ENCODE data around the gene STK11IP.

Gene STK11IP

DNA sequence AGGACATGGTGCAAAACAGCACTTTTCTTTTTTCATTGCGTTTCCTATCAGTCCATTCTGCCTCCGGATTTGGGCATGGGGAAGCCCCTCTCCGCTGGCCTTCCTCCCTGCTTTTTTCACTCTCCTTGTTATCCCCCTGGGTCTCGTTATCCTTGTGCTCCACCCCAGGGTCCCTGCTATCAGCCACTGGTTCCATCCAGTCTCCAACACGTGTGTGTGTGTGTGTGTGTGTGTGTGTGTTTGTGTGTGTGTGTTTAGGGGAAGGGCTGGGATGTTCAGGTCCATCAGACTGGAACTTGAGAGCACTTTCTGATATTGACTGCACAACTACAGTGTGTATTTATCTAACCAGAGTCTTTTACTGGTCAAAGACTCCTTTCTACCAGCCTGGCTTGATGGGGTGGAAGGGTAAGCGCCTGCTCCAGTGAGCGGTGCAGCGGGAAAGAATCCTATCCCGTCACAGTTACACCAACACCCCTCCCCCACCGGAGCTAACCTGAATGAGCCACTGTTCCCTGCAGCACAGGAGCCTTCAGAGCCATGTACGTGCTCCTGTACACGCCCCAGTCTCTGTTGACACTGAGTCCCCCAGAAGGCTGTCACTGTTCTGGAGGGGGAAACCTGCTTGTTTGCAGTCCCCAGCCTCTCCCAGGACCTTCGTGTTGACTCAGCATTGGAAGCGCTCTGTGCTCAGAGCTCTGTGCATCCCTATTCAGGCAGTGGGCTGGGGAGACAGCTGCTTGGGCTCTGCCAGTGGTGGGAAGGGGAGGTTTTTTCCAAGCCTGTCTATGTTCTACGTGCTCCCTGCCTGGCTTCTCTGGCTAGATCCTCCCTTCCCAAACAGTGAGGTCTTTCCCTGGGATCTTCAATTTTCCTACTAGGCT lies 20.9 kb upstream of the STK11IP start:
- DNase-seq (ENCODE audit: low read depth in 4 of 4, low spot score in 1 of 4): no peak

DNA sequence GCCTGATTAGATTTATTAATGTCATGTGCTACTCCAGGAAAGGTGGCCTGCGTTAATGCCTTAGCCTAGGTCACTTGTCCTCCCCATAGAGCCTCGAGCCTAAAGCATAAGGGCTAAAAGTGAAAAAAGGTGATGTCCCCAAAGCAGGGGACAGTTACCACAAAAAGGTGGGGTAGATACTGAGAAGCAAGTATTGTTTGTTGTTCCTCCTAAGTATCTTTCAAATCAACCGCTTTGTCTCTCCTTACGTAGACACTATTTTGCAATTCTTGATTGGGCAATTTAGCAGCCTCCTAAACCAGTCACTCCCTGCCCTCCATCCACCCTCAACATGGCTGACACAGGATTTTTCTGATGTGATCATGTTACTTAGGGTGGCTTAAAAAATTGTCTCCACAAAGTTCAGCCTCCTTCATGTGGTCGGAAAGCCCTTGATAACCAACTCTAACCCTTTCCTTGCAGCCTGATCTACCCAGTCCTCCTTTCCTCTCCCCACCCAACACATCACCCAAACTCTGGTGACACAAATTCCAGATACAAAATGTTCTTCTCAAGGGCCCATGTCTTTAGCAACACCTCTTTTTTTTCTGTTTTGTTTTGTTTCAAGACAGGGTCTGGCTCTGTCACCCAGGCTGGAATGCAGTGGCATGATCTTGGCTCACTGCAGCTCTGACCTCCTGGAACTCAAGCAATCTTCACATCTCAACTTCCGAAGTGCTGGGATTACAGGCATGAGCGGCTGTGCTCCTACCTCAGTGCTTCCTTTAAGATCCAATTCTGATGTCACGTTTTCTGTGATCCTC lies 18.6 kb upstream of the STK11IP start:
- no peak for DNase-seq (ENCODE audit: low read depth in 4 of 4, low spot score in 1 of 4)

DNA sequence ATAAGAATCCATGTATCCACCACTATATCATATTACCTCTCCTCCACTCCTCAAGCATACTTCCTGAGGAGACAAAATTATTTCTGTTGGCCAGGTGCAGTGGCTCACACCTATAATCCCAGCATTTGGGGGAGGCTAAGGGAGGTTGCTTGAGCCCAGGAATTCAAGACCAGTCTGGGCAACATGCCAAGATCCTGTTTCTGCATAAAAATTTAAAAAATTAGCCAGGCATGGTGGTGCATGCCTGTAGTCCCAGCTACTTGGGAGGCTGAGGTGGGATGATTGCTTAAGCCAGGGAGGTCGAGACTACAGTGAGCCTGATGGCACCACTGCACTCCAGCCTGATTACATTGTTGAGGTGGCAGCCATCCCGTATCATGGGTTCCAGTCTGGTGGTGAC lies 16.3 kb upstream of the STK11IP start:
- DNase-seq (ENCODE audit: low read depth in 4 of 4, low spot score in 1 of 4): no peak

DNA sequence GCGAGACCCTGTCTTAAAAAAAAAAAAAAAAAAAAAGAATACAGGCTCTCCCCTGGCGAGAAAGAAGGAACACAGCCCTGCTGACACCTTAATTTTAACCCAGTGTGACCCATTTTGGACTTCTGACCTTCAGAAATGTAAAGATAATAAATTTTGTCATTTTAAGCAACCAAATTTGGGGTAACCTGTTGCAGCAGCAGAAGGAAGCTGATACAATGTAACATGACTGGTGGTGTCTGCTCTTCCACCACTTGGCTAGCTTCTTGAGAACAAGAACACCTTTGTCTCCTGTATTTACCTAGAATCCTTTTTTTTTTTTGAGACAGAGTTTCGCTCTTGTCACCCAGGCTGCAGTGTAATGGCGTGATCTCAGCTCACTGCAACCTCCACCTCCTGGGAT lies 6.6 kb upstream of the STK11IP start:
- no peak for DNase-seq (ENCODE audit: low read depth in 4 of 4, low spot score in 1 of 4)

DNA sequence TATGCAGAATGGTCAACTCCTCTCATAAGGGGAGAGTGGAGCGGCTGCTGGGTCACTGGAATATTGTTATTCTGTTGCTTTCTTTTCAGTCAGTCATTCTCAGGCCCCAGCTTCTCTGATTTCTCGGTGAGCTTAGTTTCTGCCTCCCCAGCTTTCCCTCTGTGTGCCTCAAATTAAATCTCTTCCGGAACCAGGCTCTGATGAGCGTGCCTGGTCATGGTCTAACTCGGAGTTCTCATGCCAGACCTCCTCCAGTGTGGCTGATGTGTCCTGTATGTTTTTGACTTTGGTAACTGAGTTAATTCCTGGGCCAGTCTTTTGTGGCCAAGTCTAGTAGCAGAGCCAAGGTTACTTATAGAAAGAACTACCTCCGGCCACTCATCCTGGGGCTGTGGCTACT lies 4.9 kb upstream of the STK11IP start:
- no peak for DNase-seq (ENCODE audit: low read depth in 4 of 4, low spot score in 1 of 4)

DNA sequence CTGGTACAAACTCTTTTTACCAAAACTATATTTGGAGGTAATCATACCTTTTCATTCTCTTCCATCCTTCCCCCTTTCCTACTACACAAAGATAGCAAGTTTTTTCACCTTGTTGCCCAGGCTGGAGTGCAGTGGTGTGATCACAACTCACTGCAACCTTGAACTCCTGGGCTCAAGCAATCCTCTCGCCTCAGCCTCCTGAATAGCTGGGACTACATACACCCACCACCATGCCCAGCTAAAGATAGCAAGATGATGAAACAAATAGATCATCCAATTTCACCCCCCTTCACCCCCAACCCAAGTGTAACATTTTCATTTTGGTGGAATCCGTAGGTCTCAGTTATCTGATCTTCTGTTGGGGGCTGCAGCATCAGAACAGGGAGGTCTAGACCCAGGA lies 4.5 kb upstream of the STK11IP start:
- DNase-seq (ENCODE audit: low read depth in 4 of 4, low spot score in 1 of 4): no peak

DNA sequence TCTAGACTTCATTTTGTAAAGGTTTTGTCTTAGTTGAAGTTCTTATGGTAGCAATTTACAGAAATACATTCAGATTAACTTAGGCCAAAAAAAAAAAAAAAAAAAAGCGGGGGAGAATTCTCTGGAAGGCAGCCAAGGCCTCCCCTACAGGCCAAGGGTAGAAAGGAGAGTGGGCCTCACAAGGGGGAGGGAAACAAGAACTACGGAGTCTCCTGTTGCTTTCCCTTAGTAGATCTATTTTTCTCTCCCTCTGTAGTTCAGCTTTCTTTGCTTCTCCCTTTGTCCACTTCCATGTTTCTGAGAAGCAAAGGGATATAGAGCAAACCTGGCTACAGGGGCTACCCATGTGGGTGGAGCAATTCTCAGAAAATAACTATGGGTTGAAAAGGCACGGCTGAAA lies 2.4 kb upstream of the STK11IP start:
- no peak for DNase-seq (ENCODE audit: low read depth in 4 of 4, low spot score in 1 of 4)

DNA sequence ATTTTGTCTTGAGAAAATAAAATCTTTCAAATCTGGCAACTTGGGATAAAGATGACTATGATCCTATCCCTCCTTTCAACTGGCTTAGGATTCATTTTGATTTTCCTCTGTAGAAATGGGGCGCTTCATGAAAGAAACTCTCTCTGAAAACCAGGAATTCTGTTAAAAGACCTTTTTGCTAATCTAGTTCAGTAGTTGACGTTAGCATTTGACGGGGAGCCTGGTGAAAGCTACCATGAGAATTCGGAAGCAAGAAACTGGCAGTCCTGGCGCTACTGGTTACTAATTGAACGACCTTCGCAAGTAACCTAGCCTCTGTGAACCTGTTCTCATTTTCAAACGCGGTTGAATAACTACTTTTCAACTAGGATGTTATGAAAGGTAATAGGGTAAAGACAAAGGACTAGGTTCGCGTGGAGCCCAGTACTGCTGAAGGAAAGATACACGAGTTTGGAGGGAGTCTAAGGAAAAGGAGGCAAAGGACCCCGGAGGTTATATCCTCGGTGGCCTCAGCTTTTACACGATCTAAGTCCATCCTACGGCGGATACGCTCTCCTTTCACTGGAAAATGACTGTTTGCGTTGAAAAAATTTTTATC lies 604 bp upstream of the STK11IP start:
- DNase-seq (ENCODE audit: low read depth in 4 of 4, low spot score in 1 of 4): no peak

DNA sequence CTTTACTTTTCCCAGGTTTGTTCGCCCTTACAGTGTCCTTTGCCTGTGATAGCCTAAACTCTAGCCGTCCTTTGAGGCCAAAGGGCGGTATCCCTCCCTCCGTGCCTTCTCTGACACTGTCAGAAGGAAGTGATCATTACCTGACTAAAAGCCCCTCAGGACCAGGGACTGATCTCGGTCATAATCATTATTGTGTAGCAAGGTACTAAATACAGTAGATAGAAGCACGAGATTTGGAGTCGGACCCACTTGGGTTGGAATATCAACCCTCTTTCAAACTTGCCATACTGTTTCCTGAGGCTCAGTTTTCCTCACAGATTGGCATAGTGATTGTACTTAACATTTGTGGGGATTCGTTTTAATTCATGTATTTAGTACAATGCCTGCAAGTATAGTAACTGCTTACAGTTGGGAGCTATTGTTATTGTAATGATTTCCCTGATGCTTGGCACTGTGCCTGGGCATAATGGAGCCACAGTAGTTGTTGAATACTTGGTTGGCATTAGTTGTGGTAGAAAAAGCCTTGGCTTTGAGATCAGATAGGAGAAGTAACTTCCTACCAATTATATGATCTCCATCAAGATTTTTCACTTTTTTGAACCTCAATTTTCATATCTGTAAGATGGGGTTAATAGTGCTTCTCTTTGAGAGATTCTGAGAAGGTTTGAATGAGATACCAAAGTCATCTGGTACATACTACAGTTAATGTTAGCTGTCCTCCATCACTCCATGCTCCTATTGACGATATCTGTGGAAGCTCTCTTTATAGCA lies 836 bp downstream of the STK11IP start:
- DNase-seq (ENCODE audit: low read depth in 4 of 4, low spot score in 1 of 4): no peak

DNA sequence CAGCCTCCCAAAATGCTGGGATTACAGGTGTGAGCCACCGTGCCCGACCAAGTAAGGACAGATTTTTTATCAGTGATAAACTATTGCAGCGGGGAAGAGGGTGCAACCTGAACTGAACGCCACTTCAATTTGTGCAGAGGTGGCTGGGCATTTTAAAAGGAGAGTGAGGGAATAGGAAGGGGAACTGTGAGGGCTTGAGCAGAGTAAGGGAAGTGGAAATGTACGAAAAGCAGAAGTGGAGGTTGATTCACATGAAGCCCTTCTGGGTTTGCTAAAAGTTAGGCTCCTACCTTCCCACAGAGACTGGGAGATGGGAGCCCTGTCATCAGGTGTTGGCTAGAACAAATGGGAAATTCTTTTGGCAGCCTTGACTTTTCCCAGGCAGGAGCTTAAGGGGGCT lies 6.1 kb downstream of the STK11IP start:
- DNase-seq (ENCODE audit: low read depth in 4 of 4, low spot score in 1 of 4): no peak

DNA sequence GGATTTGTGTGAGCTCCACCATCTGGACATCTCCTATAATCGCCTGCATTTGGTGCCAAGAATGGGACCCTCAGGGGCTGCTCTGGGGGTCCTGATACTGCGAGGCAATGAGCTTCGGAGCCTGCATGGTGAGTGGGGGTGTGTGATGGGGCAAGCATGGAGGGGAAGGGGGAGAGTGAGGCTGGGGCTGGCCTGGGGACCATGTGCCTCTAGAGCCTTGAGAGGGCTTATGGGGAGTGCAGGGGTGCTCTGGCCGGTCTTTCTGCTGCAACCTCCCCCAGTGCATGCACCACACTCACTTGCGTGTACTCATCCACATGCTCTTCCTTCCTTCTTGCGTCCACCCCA lies 7.9 kb downstream of the STK11IP start:
- DNase-seq (ENCODE audit: low read depth in 4 of 4, low spot score in 1 of 4): no peak

DNA sequence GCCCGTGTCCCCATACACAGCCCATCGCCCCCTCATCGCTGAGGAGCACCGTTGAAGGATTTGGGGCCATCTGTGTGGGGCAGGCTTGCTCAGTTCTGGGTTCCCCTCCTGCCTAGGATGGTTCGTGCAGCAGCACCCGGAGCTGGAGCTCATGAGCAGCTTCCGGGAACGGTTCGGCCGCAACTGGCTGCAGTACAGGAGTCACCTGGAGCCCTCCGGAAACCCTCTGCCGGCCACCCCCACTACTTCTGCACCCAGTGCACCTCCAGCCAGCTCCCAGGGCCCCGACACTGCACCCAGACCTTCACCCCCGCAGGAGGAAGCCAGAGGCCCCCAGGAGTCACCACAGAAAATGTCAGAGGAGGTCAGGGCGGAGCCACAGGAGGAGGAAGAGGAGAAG lies 10.3 kb downstream of the STK11IP start:
- DNase-seq (ENCODE audit: low read depth in 4 of 4, low spot score in 1 of 4): no peak

DNA sequence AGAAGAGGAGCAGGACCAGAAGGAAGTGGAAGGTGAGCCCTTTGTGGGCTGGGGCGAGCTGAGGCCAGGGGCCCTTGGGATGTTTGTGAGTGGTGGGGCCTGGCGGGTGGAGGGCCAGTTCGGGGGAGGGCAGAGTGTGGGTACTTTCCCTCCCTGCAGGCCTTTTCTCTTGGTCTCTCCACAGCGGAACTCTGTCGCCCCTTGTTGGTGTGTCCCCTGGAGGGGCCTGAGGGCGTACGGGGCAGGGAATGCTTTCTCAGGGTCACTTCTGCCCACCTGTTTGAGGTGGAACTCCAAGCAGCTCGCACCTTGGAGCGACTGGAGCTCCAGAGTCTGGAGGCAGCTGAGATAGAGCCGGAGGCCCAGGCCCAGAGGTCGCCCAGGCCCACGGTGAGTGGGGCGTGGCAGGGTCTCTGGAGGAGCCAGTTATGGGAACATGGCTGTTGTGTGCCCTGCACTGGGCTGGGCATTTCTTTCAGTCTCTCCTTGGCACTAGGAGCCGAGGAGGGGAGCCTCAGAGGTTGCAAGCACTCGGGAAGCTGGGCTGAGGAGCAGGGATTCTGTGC lies 10.8 kb downstream of the STK11IP start:
- no peak for DNase-seq (ENCODE audit: low read depth in 4 of 4, low spot score in 1 of 4)

DNA sequence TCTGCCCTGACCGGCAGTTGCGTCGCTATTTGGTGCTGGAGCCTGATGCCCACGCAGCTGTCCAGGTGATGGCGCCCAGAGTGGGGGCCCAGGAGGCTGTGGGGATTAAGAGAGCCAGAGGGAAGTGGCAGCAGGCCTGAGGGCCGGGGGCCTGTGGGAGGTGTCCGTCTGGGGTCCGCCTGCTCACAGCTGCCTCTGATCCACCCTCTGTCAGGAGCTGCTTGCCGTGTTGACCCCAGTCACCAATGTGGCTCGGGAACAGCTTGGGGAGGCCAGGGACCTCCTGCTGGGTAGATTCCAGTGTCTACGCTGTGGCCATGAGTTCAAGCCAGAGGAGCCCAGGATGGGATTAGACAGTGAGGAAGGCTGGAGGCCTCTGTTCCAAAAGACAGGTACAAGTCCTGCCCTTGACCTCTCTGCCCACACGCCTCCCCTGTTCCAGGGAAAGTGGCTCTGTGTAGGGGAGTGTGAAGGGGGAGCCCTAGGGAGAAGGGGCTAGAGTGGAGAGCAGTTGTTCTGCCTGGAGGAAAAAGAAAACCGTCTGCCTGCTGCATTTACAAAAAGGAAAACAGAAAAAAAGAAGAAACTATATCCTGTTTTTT lies 11.6 kb downstream of the STK11IP start:
- DNase-seq (ENCODE audit: low read depth in 4 of 4, low spot score in 1 of 4): no peak

DNA sequence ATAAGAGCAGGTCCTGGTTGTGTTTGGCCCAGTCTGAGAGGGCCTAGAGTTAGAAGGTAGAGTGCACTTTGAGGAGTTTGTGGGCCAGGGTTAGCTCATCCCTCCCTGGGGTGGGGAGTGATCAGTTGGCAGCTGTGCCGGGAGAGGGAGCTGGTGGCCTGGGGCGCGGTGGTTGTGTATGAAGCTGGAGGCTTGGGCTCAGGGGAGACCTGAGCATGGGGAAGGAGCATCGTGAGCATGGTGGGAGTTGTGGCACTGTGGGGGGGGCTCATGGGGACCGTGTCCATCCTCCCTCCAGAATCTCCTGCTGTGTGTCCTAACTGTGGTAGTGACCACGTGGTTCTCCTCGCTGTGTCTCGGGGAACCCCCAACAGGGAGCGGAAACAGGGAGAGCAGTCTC lies 13.6 kb downstream of the STK11IP start:
- DNase-seq (ENCODE audit: low read depth in 4 of 4, low spot score in 1 of 4): no peak

DNA sequence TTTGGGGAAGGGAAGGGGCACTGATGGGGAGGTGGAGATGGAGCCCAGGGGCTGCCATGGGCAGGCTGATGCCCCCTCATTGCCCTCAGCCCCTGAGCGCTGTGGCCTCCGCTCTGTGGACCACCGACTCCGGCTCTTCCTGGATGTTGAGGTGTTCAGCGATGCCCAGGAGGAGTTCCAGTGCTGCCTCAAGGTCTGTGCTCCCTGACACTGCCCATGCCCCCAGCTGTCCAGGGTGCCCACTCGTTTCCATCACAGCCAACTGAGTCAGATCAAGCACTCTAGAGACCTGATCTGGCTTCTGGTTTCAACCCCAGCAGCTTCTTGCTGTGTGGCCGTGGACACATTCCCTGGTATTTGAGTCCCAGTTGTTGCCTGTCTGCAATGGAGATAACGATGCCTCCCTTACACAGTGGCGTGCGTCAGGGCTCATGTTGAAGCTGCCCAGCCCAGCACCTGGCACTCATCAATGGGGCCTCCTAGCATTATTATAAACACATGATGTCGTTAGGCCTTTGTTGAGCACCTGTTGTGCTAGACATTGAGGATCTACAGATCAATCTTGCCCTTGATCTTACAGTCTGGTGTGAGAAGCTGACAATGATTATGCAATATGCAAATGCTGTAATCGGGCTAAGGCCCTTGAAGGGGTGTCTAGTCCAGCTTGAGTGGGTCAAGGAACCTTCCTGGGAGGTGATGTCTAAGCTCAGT lies 14.4 kb downstream of the STK11IP start:
- DNase-seq (ENCODE audit: low read depth in 4 of 4, low spot score in 1 of 4): no peak

DNA sequence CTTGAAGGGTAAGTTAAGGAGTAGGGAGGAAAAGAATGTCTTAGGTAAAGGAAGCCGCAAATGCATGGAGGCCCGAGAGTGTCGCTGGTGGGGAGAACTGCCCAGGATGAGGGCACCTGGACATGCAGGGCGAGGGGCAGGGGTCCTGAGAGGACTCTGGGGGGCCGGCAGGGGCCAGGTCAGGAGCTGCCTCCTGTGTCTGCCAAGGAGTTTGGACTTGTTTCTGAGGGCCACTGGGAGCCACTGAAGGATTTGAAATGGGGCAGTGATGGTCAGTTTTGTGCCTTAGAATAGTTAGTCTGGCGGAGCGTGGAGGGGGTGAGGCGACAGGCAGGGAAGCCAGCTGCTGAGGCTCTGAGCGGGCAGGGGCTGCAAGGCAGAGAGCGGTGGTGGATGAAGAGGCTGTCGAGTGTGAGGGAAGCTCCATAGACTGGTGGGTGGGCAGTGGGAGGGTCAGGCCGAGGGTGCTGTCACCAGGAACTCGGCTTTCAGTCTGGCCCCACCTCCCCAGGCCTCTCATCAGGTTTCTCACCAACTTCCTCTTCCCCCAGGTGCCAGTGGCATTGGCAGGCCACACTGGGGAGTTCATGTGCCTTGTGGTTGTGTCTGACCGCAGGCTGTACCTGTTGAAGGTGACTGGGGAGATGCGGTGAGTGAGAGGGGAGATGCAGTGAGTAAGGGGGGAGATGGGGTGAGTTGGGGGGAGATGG lies 15.1 kb downstream of the STK11IP start:
- DNase-seq (ENCODE audit: low read depth in 4 of 4, low spot score in 1 of 4): no peak

DNA sequence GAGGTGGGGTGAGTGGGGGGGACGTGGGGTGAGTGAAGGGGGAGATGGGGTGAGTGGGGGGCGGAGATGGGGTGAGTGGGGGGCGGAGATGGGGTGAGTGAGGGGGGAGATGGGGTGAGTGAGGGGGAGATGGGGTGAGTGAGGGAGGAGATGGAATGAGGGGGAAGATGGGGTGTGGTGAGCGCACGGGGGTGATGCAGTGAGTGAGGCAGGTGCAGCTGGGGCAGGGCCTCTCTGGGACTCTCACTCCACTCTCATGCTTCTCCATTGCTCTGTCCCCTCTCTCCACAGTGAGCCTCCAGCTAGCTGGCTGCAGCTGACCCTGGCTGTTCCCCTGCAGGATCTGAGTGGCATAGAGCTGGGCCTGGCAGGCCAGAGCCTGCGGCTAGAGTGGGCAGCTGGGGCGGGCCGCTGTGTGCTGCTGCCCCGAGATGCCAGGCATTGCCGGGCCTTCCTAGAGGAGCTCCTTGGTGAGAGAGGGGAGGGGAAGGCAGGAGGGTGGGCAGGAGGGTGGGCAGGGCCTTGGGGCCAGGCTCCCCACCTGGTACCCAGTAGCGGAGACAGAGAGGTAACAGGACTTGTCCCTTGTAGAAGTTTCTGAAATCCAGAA lies 15.9 kb downstream of the STK11IP start:
- no peak for DNase-seq (ENCODE audit: low read depth in 4 of 4, low spot score in 1 of 4)

Data from stimulated activated CD4-positive, alpha-beta T cell treated with anti-CD3 and anti-CD28 coated beads, Interleukin-1b, Interleukin-23, amount 100 ng/mL, for 24 hours (primary cell).